ENCODE results near the gene KCTD21.
"Not testable (repeated sequence)": the region's sequence is repeated elsewhere in the genome, so short reads cannot be mapped to it uniquely, and the experiment has no call there.

Gene KCTD21

GRCh38 chr11:78188286-78189173, at the start of gene KCTD21, which contains the start of gene USP35:
Gene KCTD21 (minus strand): TSS chr11:78188626. CDS start chr11:78174554, 14,072 bp downstream.
Gene USP35 (plus strand): TSS chr11:78188919. CDS start chr11:78196246, 7,327 bp downstream.
- H3K9me3 Mint-ChIP-seq = no peaks in the 10 kb centered on the region
- H3K27ac Mint-ChIP-seq = peak within 1 kb of the TSS; percentile 94
- peak; percentile 93 for ATAC-seq
- peaks cover 55% of the 10 kb centered on the region for H3K4me1 Mint-ChIP-seq
- DNase-seq (ENCODE audit: low spot score in 2 of 2) = peak; percentile 87 to 97
- H3K36me3 Mint-ChIP-seq = peaks cover 9% of the 10 kb centered on the region
- H3K4me3 Mint-ChIP-seq = peak within 1 kb of the TSS; percentile 96

GRCh38 chr11:78237293-78238046, 49.0 kb upstream of the KCTD21 start:
- Mint-ChIP-seq H3K4me1 (no peaks in the 10 kb centered on the region), H3K27ac (no peak overlapping the region), H3K36me3 (no peaks in the 10 kb centered on the region), H3K9me3 (peaks cover 7% of the 10 kb centered on the region), H3K4me3 (no peak overlapping the region)
- ATAC-seq (no peak), DNase-seq (ENCODE audit: low spot score in 2 of 2) (no peak)

- DNase-seq (ENCODE audit: low spot score in 2 of 2) (no peak), ATAC-seq (no peak)
- Mint-ChIP-seq H3K36me3 (no peaks in the 10 kb centered on the region), H3K4me3 (no peak overlapping the region), H3K4me1 (no peaks in the 10 kb centered on the region), H3K27ac (no peak overlapping the region), H3K9me3 (no peaks in the 10 kb centered on the region)
Measured at GRCh38 chr11:78234006-78234405, 45.6 kb upstream of the KCTD21 start.

- H3K4me1 Mint-ChIP-seq; H3K9me3 Mint-ChIP-seq; H3K4me3 Mint-ChIP-seq; ATAC-seq; DNase-seq (ENCODE audit: low spot score in 2 of 2); H3K36me3 Mint-ChIP-seq; H3K27ac Mint-ChIP-seq: not testable (repeated sequence)
Measured at GRCh38 chr11:78233046-78233445, 44.6 kb upstream of the KCTD21 start.

- ATAC-seq (no peak), DNase-seq (ENCODE audit: low spot score in 2 of 2) (no peak)
Measured at GRCh38 chr11:78231962-78232501, 43.6 kb upstream of the KCTD21 start.

GRCh38 chr11:78230161-78230877, 41.9 kb upstream of the KCTD21 start:
- H3K36me3 Mint-ChIP-seq = no peaks in the 10 kb centered on the region
- H3K4me3 Mint-ChIP-seq = no peak overlapping the region
- H3K9me3 Mint-ChIP-seq = no peaks in the 10 kb centered on the region
- no peak for DNase-seq (ENCODE audit: low spot score in 2 of 2)
- peak overlapping the region; percentile 9 for H3K27ac Mint-ChIP-seq
- ATAC-seq = no peak
- H3K4me1 Mint-ChIP-seq = no peaks in the 10 kb centered on the region

More at GRCh38 chr11:78231962-78232501, 43.6 kb upstream of the KCTD21 start:
- Mint-ChIP-seq H3K4me1 (no peaks in the 10 kb centered on the region), H3K27ac (no peak overlapping the region), H3K9me3 (no peaks in the 10 kb centered on the region), H3K36me3 (no peaks in the 10 kb centered on the region), H3K4me3 (no peak overlapping the region)

- no peaks in the 10 kb centered on the region for H3K9me3 Mint-ChIP-seq
- no peak overlapping the region for H3K4me3 Mint-ChIP-seq
- ATAC-seq (no peak), DNase-seq (ENCODE audit: low spot score in 2 of 2) (no peak)
- no peaks in the 10 kb centered on the region for H3K36me3 Mint-ChIP-seq
- H3K27ac Mint-ChIP-seq = no peak overlapping the region
- H3K4me1 Mint-ChIP-seq = peaks cover 9% of the 10 kb centered on the region
Measured at GRCh38 chr11:78229106-78229505, 40.7 kb upstream of the KCTD21 start.

GRCh38 chr11:78228467-78228866, 40.0 kb upstream of the KCTD21 start:
- DNase-seq (ENCODE audit: low spot score in 2 of 2) = no peak
- Mint-ChIP-seq H3K27ac (no peak overlapping the region), H3K4me3 (no peak overlapping the region), H3K9me3 (no peaks in the 10 kb centered on the region), H3K36me3 (no peaks in the 10 kb centered on the region), H3K4me1 (peaks cover 9% of the 10 kb centered on the region)
- ATAC-seq = no peak

- ATAC-seq = no peak
- H3K9me3 Mint-ChIP-seq = no peaks in the 10 kb centered on the region
- no peak overlapping the region for H3K4me3 Mint-ChIP-seq
- H3K36me3 Mint-ChIP-seq = no peaks in the 10 kb centered on the region
- DNase-seq (ENCODE audit: low spot score in 2 of 2) = no peak
- H3K4me1 Mint-ChIP-seq = peaks cover 9% of the 10 kb centered on the region
- H3K27ac Mint-ChIP-seq = no peak overlapping the region
Measured at GRCh38 chr11:78227921-78228320, 39.5 kb upstream of the KCTD21 start.

- peaks cover 9% of the 10 kb centered on the region for H3K4me1 Mint-ChIP-seq
- H3K4me3 Mint-ChIP-seq = no peak overlapping the region
- H3K9me3 Mint-ChIP-seq = no peaks in the 10 kb centered on the region
- no peak for DNase-seq (ENCODE audit: low spot score in 2 of 2)
- ATAC-seq = peak; percentile 69
- H3K36me3 Mint-ChIP-seq = no peaks in the 10 kb centered on the region
- peak overlapping the region; percentile 41 for H3K27ac Mint-ChIP-seq
Measured at GRCh38 chr11:78226684-78227680, 38.6 kb upstream of the KCTD21 start.

GRCh38 chr11:78224906-78225420, 36.5 kb upstream of the KCTD21 start:
- Mint-ChIP-seq H3K9me3 (no peaks in the 10 kb centered on the region), H3K36me3 (no peaks in the 10 kb centered on the region), H3K27ac (peak overlapping the region; percentile 12), H3K4me3 (no peak overlapping the region), H3K4me1 (peaks cover 9% of the 10 kb centered on the region)
- DNase-seq (ENCODE audit: low spot score in 2 of 2) (no peak), ATAC-seq (peak; percentile 70)

- DNase-seq (ENCODE audit: low spot score in 2 of 2) (no peak), ATAC-seq (no peak)
- peak overlapping the region; percentile 12 for H3K27ac Mint-ChIP-seq
- no peaks in the 10 kb centered on the region for H3K36me3 Mint-ChIP-seq
- no peak overlapping the region for H3K4me3 Mint-ChIP-seq
- H3K9me3 Mint-ChIP-seq = no peaks in the 10 kb centered on the region
- peaks cover 9% of the 10 kb centered on the region for H3K4me1 Mint-ChIP-seq
Measured at GRCh38 chr11:78224506-78224905, 36.1 kb upstream of the KCTD21 start.

GRCh38 chr11:78223320-78223954, 35.0 kb upstream of the KCTD21 start:
- H3K4me1 Mint-ChIP-seq = peaks cover 9% of the 10 kb centered on the region
- H3K36me3 Mint-ChIP-seq = no peaks in the 10 kb centered on the region
- no peak for ATAC-seq
- H3K27ac Mint-ChIP-seq = no peak overlapping the region
- H3K9me3 Mint-ChIP-seq = no peaks in the 10 kb centered on the region
- no peak overlapping the region for H3K4me3 Mint-ChIP-seq
- DNase-seq (ENCODE audit: low spot score in 2 of 2) = no peak
